ENCODE results near the gene DNAJC16.

DNA sequence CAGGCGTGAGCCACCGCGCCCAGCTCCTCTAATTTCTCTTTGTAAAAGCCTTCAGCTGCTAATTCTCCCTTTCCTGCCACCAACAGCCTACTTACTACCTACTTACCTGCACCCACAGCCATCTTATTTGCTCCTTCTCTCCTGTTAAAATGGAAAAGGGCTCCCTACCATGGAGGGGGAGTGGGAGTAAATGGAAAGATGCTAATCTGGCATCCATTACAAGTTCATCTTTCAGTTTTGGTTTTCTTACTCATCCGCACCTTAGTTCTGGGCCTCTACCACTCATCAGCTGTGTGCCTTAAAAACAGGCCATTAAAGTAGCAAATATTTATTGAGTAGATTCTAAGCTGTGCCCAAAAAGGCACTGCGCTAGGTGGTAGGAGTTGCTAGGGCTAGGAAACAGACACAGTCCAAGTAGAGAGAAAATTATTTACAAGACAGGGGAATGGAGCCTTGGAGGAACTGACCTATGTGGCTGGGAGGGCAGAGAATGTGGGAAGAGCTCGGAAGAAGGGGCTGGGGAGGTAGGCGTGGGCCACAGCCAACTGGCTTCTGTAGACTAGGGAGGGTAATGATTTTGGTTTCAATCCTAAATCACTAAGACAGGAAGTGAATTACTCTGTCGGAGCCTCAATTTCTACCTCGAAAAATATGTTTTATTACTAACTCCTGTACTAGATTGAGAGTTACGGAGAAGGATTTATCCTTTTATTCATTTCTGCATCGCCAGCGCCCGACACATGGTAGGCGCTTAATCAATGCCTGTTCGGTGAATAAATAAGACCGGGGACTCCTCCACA is 89.9 kb downstream of the DNAJC16 start:
- TF ChIP-seq, protein P1, sequence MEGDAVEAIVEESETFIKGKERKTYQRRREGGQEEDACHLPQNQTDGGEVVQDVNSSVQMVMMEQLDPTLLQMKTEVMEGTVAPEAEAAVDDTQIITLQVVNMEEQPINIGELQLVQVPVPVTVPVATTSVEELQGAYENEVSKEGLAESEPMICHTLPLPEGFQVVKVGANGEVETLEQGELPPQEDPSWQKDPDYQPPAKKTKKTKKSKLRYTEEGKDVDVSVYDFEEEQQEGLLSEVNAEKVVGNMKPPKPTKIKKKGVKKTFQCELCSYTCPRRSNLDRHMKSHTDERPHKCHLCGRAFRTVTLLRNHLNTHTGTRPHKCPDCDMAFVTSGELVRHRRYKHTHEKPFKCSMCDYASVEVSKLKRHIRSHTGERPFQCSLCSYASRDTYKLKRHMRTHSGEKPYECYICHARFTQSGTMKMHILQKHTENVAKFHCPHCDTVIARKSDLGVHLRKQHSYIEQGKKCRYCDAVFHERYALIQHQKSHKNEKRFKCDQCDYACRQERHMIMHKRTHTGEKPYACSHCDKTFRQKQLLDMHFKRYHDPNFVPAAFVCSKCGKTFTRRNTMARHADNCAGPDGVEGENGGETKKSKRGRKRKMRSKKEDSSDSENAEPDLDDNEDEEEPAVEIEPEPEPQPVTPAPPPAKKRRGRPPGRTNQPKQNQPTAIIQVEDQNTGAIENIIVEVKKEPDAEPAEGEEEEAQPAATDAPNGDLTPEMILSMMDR (IDR thresholded peaks at IDR 0.05) = no peak
- TF ChIP-seq EZH2phosphoT487 (IDR thresholded peaks at IDR 0.05) (no peak), EZH2 (IDR thresholded peaks at IDR 0.05) (no peak)

Data from neural progenitor cell (in vitro differentiated cells).